SU-DHL-6 (cell line): ENCODE results near the gene C19orf85.
A peak's percentile ranks its signal among the peaks of the same experiment; 100 is the strongest.

Experiments
- H2AFZ ChIP-seq: fragments of 200-600 bp; sonication (generic); 2 replicates; pipeline ENCODE4 v1.6.1; 2014; ENCODE audit warnings: low read depth, mild to moderate bottlenecking, moderate library complexity, mixed read lengths, antibody characterized with exemption, low read length; ENCODE audit not compliant: severe bottlenecking
- H3F3A ChIP-seq: fragments of 200-600 bp; shearing (Covaris generic); 2 replicates; pipeline ENCODE4 v1.6.0; 2016; ENCODE audit warnings: antibody characterized with exemption, mild to moderate bottlenecking; ENCODE audit not compliant: insufficient read depth
- H3K27ac ChIP-seq: fragments of 200-600 bp; sonication (generic); 2 replicates; pipeline ENCODE4 v1.5.1; 2016; ENCODE audit warnings: low read depth, mild to moderate bottlenecking, low read length, moderate library complexity, mixed read lengths
- H3K27me3 ChIP-seq: fragments of 200-600 bp; sonication (generic), shearing (Covaris generic); 2 replicates; pipeline ENCODE4 v1.6.0; 2014; ENCODE audit warnings: mild to moderate bottlenecking, low read length
- H3K36me3 ChIP-seq: fragments of 200-600 bp; sonication (generic); 2 replicates; pipeline ENCODE4 v1.6.1; 2014; ENCODE audit warnings: mild to moderate bottlenecking, low read length, mixed read lengths
- H3K4me2 ChIP-seq: fragments of 300-600, 200-600 bp; shearing (Covaris generic), sonication (generic); 2 replicates; pipeline ENCODE4 v1.6.0; 2014; ENCODE audit warnings: low read length, low read depth, mild to moderate bottlenecking; ENCODE audit not compliant: poor library complexity, severe bottlenecking
- H3K4me3 ChIP-seq: fragments of 200-600 bp; sonication (generic); 2 replicates; pipeline ENCODE4 v1.5.1; 2014; ENCODE audit warnings: antibody characterized with exemption, low read length, mild to moderate bottlenecking, mixed read lengths; ENCODE audit not compliant: insufficient read depth, poor library complexity, severe bottlenecking
- H3K79me2 ChIP-seq: fragments of 200-600 bp; sonication (generic); 2 replicates; pipeline ENCODE4 v1.6.1; 2014; ENCODE audit warnings: mild to moderate bottlenecking, low read length, moderate library complexity; ENCODE audit not compliant: insufficient read depth
- H3K9ac ChIP-seq: fragments of 200-600 bp; sonication (generic); 2 replicates; pipeline ENCODE4 v1.7.0; 2014; ENCODE audit warnings: mild to moderate bottlenecking, low read length
- H3K9me2 ChIP-seq: fragments of 200-600 bp; sonication (generic); replicated peaks from 2 replicates; pipeline ENCODE4 v1.6.1; 2014; ENCODE audit warnings: low read length; ENCODE audit not compliant: insufficient read depth
- H3K9me3 ChIP-seq: fragments of 200-600 bp; sonication (generic); 2 replicates; pipeline ENCODE4 v1.6.1; 2014; ENCODE audit warnings: low read length, mixed read lengths; ENCODE audit not compliant: insufficient read depth
- H4K20me1 ChIP-seq: fragments of 200-600 bp; sonication (generic); 2 replicates; pipeline ENCODE4 v1.6.1; 2014; ENCODE audit warnings: low read depth, mild to moderate bottlenecking, antibody characterized with exemption, low read length, moderate library complexity, mixed read lengths
- EZH2phosphoT487 ChIP-seq: fragments of 200-600 bp; sonication (generic), shearing (Covaris generic); conservative IDR thresholded peaks from 2 replicates; pipeline ENCODE4 v1.6.1; 2018; ENCODE audit warnings: mild to moderate bottlenecking, antibody characterized with exemption, low read length, moderate library complexity, mixed read lengths
- TF ChIP-seq, protein P1 (sequence below): fragments of 200-600 bp; sonication (generic); IDR thresholded peaks from one replicate; pipeline ENCODE4 v1.5.1; 2017; ENCODE audit warnings: antibody characterized with exemption, mild to moderate bottlenecking, low read length, moderate library complexity; ENCODE audit not compliant: insufficient read depth, poor library complexity, severe bottlenecking

The C19orf85 gene

DNA sequence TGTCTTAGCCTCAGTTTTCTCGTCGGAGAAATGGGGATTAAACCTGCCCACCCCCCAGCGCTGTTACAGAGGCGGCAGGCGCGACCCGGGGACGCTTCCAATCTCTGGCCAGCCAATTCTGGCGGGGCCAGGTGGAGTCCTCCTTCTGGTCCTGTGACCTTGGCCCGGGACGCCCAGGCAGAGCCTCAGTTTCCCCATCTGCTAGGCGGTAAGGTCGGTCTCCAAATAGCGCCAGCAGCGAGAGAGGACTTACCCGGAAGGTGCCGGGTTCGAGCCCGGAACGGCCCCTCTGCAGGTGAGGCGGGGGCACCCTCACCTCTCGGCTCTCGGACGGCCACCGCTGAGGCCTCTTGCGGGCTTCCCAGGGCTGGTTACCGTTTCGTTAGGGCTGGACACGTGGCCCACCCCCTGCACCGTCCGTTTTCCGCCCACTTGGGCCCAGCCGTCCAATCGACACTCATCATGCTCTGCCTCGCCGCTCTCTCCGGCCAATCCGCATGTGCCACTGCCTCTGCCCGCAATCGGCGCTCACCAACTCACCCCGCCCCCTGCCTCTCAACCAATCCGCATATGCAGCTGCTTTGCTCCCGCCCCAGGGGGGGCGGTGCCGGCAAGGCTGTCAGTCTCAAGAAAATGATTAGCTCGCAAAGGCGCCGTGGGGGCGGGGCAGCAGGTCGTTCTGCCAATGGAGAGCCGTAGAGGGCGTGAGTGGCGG, 3.1 kb downstream of the C19orf85 start, which contains the start of gene ISOC2:
Gene ISOC2, minus strand, starts transcription at position 384 of the 715 bp plus-strand sequence. CDS start 5,156 bp downstream, outside the sequence.
- Histone ChIP-seq H3K79me2 (peaks cover 9% of the 10 kb centered on the region; the same call in 1 of the 2 replicates), H4K20me1 (no peaks in the 10 kb centered on the region), H3K36me3 (no peaks in the 10 kb centered on the region), H3K9me2 (no peaks in the 10 kb centered on the region), H3K9me3 (no peaks in the 10 kb centered on the region), H3K4me2 (peak within 1 kb of the TSS; percentile 87), H3F3A (peaks cover 9% of the 10 kb centered on the region; the same call in 1 of the 2 replicates), H2AFZ (peak within 1 kb of the TSS; percentile 87), H3K27ac (peak within 1 kb of the TSS; percentile 80), H3K9ac (peak within 1 kb of the TSS; percentile 89), H3K27me3 (no peaks in the 10 kb centered on the region), H3K4me3 (peak within 1 kb of the TSS; percentile 93)
- TF ChIP-seq, protein P1, sequence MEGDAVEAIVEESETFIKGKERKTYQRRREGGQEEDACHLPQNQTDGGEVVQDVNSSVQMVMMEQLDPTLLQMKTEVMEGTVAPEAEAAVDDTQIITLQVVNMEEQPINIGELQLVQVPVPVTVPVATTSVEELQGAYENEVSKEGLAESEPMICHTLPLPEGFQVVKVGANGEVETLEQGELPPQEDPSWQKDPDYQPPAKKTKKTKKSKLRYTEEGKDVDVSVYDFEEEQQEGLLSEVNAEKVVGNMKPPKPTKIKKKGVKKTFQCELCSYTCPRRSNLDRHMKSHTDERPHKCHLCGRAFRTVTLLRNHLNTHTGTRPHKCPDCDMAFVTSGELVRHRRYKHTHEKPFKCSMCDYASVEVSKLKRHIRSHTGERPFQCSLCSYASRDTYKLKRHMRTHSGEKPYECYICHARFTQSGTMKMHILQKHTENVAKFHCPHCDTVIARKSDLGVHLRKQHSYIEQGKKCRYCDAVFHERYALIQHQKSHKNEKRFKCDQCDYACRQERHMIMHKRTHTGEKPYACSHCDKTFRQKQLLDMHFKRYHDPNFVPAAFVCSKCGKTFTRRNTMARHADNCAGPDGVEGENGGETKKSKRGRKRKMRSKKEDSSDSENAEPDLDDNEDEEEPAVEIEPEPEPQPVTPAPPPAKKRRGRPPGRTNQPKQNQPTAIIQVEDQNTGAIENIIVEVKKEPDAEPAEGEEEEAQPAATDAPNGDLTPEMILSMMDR = no peak
- TF ChIP-seq EZH2phosphoT487 = no peak

DNA sequence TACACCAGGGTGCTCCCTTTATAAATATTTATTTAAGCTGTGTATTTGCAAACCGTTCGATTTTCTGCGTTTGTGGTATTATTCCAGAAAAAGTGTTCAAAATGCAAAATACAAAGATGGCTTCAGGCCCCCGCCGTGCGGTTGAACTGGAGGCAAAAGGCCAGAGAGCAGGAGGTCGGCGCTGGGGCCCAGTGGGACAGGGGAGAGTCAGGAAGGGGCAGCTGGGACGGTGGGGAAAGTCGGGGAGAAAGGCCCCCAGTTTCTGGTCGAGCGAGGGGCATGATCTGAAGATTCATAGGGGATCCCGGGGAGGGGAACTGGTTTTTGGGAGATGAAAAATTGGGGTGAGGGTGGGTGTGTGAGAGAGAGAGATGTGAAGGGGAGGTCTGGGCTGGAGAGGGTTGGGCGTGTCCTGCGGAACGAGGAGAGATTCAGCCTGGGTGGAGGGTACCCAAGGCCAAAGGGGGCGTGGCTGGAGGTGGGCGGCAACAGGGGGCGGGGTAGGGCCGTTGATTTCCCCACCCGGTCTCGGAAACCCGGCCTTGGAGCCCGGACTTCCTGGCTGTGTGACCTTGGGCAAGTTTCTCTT, 3.8 kb downstream of the C19orf85 start:
- TF ChIP-seq, protein P1 = no peak
- TF ChIP-seq EZH2phosphoT487 = no peak
- Histone ChIP-seq H3K36me3 (no peaks in the 10 kb centered on the region), H3K9me3 (no peaks in the 10 kb centered on the region), H2AFZ (peak overlapping the region; percentile 63), H3K79me2 (peaks cover 9% of the 10 kb centered on the region; the same call in 1 of the 2 replicates), H4K20me1 (no peaks in the 10 kb centered on the region), H3K4me2 (peak overlapping the region; percentile 87), H3K27ac (peak overlapping the region; percentile 80), H3K9me2 (no peaks in the 10 kb centered on the region), H3K4me3 (peak overlapping the region; percentile 93), H3F3A (peaks cover 9% of the 10 kb centered on the region; the same call in 1 of the 2 replicates), H3K9ac (peak overlapping the region; percentile 89), H3K27me3 (no peaks in the 10 kb centered on the region)

DNA sequence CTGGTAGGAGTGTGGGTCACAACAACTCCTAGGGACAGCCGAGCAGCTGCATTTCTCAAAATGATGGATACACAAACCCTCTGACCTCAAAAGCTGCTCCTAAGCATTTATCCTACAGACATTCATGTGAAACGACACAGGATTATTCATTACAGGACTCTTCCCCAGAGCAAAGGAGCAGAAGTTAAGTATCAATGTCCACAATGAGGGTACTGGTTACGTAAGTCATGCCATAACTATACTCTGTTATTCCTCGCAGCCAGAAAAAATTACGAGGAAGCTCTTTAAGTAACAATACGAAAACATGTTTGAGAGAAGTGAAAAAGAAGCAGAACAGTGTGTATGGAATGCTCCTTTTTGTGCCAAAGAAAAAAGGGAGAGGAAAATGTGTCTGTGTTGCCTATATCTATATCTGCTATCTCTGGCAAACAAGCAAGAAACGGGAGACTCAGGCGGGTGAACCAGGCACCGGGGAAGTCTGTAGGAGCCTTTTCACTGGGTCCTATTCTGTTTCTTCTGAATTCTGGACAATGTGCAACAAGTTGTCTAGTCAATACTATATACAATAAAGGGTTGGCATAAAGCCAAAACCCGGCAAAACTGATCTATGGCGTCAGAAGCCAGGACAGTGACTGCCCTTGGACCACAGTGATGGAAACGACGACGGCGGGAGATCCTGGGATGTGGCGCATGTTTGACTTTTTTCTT, 4.4 kb downstream of the C19orf85 start:
- TF ChIP-seq, protein P1 = no peak
- TF ChIP-seq EZH2phosphoT487 = no peak

More for the DNA sequence above, 4.4 kb downstream of the C19orf85 start:
- peaks cover 9% of the 10 kb centered on the region; the same call in 1 of the 2 replicates for H3F3A ChIP-seq
- no peaks in the 10 kb centered on the region for H3K27me3 ChIP-seq
- H3K9me2 ChIP-seq = no peaks in the 10 kb centered on the region
- H3K9me3 ChIP-seq = no peaks in the 10 kb centered on the region
- H3K27ac ChIP-seq = no peak overlapping the region
- no peak overlapping the region for H2AFZ ChIP-seq
- H3K9ac ChIP-seq = no peak overlapping the region
- H4K20me1 ChIP-seq = no peaks in the 10 kb centered on the region
- peaks cover 9% of the 10 kb centered on the region; the same call in 1 of the 2 replicates for H3K79me2 ChIP-seq
- H3K4me3 ChIP-seq = no peak overlapping the region
- peak overlapping the region; percentile 87 for H3K4me2 ChIP-seq
- no peaks in the 10 kb centered on the region for H3K36me3 ChIP-seq
